Suprapubic skin (tissue), 4 donors: ENCODE results near the gene ZNF592.
"Not testable (repeated sequence)": the region's sequence is repeated elsewhere in the genome, so short reads cannot be mapped to it uniquely, and the experiment has no call there.

Experiments used
- CTCF ChIP-seq, 2 donors: fragments of 200-600 bp in 1 of 2; fragments of 450-650 bp in 1 of 2; sonication (generic) in 1 of 2; IDR thresholded peaks; one replicate each; pipeline ENCODE4 v1.5.1; 2016 to 2019; ENCODE audit warnings: antibody characterized with exemption in 2 of 2, mild to moderate bottlenecking in 1 of 2, moderate library complexity in 1 of 2
- EP300 ChIP-seq: sonication (generic); formaldehyde crosslinking; IDR thresholded peaks from one replicate; pipeline ENCODE4 v1.6.1; 2017; ENCODE audit warnings: antibody characterized with exemption
- POLR2A ChIP-seq, 2 donors: fragments of 450-650 bp; IDR thresholded peaks; one replicate each; pipeline ENCODE4 v1.6.1; 2017; ENCODE audit warnings: antibody characterized with exemption in 2 of 2, mild to moderate bottlenecking in 2 of 2, moderate library complexity in 2 of 2
- POLR2AphosphoS5 ChIP-seq, 3 donors: sonication (generic); formaldehyde crosslinking; IDR thresholded peaks; one replicate each; pipeline ENCODE4 v1.6.1; 2017; ENCODE audit warnings: antibody characterized with exemption in 3 of 3

GRCh38 chr15:84754889-84755288 is 6.5 kb downstream of the ZNF592 start:
- not testable (repeated sequence) for TF ChIP-seq CTCF (IDR thresholded peaks at IDR 0.05); POLR2A (IDR thresholded peaks at IDR 0.05); POLR2AphosphoS5 (IDR thresholded peaks at IDR 0.05); EP300
